HG03520 (cell line): ENCODE measurements around the gene FGF7.
"Not testable (repeated sequence)": the region's sequence is repeated elsewhere in the genome, so short reads cannot be mapped to it uniquely, and the experiment has no call there.

Experiments used
- ATAC-seq: cut with Tn5 transposase; IDR thresholded peaks from one replicate; pipeline ENCODE4 v1.9.1; 2021; ENCODE audit warnings: mild to moderate bottlenecking, moderate library complexity; ENCODE audit not compliant: unreplicated experiment

Gene FGF7

GRCh38 chr15:49423021-49423420 is at the start of gene FGF7:
TSS of gene FGF7 (plus strand) at chr15:49423242. CDS start at chr15:49424298, 1,056 bp downstream.
- ATAC-seq: no peak

- no peak for ATAC-seq
Observed at GRCh38 chr15:49379996-49380395, 43.0 kb upstream of the FGF7 start.

GRCh38 chr15:49380912-49381311 is 42.1 kb upstream of the FGF7 start:
- ATAC-seq: no peak

- ATAC-seq: no peak
Observed at GRCh38 chr15:49382394-49382793, 40.6 kb upstream of the FGF7 start.

- no peak for ATAC-seq
Observed at GRCh38 chr15:49383266-49383665, 39.8 kb upstream of the FGF7 start.

GRCh38 chr15:49387471-49387870 is 35.6 kb upstream of the FGF7 start:
- no peak for ATAC-seq

- ATAC-seq: not testable (repeated sequence)
Observed at GRCh38 chr15:49402515-49403296, 20.3 kb upstream of the FGF7 start.

- ATAC-seq: no peak
Observed at GRCh38 chr15:49406352-49407118, 16.5 kb upstream of the FGF7 start.

GRCh38 chr15:49410641-49411040 is 12.4 kb upstream of the FGF7 start:
- no peak for ATAC-seq

GRCh38 chr15:49412797-49413196 is 10.2 kb upstream of the FGF7 start:
- ATAC-seq: no peak

- no peak for ATAC-seq
Observed at GRCh38 chr15:49415149-49415548, 7.9 kb upstream of the FGF7 start.

GRCh38 chr15:49415638-49416037 is 7.4 kb upstream of the FGF7 start:
- no peak for ATAC-seq

GRCh38 chr15:49418811-49419210 is 4.2 kb upstream of the FGF7 start:
- ATAC-seq: no peak

- ATAC-seq: no peak
Observed at GRCh38 chr15:49421991-49422390, 1.1 kb upstream of the FGF7 start.

- ATAC-seq: no peak
Observed at GRCh38 chr15:49423901-49424550, 984 bp downstream of the FGF7 start.

GRCh38 chr15:49424954-49425353 is 1.9 kb downstream of the FGF7 start:
- no peak for ATAC-seq

GRCh38 chr15:49427372-49427771 is 4.3 kb downstream of the FGF7 start:
- no peak for ATAC-seq

GRCh38 chr15:49428409-49429095 is 5.5 kb downstream of the FGF7 start:
- ATAC-seq: no peak

- no peak for ATAC-seq
Observed at GRCh38 chr15:49430046-49430445, 7.0 kb downstream of the FGF7 start.

- ATAC-seq: no peak
Observed at GRCh38 chr15:49435174-49435573, 12.1 kb downstream of the FGF7 start.

- ATAC-seq: no peak
Observed at GRCh38 chr15:49436751-49437150, 13.7 kb downstream of the FGF7 start.
